Frontal cortex (tissue), 4 donors: ENCODE data around the gene ZNF438. TPM values are rescaled to one million over a fixed set of nuclear protein-coding genes. Genes with fewer than 3 reads are reported as not detected.
A peak's percentile ranks its signal among the peaks of the same experiment; 100 is the strongest.

ENCODE experiments used
- DNase-seq, 2 donors: peaks; one replicate each; pipeline ENCODE4 v3.0.0; 2012; ENCODE audit warnings: low spot score in 2 of 2
- FAIRE-seq: peaks from 2 replicates; lab custom pipeline; 2012; peaks lifted over from hg19 to GRCh38; lab: Jason Lieb, UNC
- total RNA-seq: library from RNA; depleted of rRNA; stranded (reverse); fragments of >200 nt; gene quantifications from one replicate; pipeline ENCODE4 v1.2.3, GENCODE V29; 2014
- donor health status: control.
- donor health status: control.
- donor health status: control.

Gene ZNF438
- total RNA-seq, 1 donor from 2014 or later: 2.9 TPM

DNA sequence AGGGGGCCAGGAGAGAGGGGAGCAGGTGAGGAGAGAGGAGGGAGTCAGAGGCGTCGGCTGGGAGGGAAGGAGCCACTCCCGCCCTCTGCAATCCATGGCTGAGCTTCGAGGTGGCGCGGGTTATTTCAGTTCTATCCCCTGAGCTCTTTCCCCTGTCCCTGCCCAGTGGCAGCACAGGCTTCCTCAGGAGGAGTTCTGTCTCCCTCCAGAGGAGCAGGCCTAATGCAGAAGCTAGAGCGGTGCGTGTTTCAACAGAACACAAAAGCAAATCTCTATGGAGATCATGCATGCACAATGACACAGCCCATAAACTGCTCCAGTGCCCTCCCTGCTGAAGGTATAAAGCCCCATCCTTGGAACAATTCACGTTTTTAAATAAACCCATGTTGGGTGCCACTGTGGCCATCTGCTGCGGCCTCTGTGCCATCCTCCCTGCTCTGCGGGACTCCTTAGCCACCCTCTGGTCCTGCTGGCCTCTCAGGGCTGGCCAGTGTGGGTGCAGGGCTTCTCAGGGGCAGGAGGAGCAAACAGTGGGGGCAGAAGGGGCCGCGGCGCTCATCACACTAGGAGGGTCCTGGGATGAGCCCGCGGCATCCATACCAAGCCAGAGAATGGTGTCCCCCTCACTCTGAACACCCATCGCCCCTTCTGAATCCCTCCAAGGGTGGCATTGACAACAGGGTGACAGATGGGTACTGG, 209.5 kb downstream of the ZNF438 start:
- FAIRE-seq (no peak), DNase-seq (no peak)

DNA sequence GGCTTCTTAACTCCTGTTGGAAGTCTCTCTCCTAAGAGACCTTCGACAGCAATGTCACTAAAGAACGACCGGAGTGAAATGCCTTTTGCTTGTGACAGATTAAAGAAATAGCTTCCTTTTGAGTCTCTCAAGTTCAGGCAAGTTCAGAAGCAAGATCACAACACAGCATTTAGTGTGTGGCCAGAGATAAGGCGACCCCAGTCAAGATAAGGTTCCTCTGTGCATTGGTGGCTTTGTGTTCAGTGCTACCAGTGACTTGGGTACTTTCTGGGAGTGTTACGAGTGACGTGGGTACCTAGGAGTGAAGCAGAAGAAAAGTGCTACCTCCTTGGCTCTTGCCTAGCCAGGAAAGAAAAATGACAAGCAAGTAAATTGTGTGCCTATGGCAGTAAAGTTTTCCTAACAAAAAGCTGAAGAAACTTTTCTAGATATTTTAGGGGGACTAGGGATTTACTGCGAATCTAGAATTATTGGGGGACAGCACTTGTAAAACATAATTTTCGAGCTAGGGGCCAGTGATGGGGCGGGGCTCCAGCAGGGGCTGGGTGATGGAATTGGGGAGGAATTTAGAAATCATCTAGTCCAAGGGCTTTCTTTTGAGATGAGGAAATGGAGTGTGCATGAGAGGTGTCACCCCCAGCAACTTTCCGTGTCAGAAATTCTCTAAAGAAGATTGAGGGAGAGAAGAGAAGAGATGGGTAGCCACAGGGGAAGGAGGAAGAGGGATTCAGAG, 210.2 kb downstream of the ZNF438 start:
- DNase-seq (no peak), FAIRE-seq (no peak)

DNA sequence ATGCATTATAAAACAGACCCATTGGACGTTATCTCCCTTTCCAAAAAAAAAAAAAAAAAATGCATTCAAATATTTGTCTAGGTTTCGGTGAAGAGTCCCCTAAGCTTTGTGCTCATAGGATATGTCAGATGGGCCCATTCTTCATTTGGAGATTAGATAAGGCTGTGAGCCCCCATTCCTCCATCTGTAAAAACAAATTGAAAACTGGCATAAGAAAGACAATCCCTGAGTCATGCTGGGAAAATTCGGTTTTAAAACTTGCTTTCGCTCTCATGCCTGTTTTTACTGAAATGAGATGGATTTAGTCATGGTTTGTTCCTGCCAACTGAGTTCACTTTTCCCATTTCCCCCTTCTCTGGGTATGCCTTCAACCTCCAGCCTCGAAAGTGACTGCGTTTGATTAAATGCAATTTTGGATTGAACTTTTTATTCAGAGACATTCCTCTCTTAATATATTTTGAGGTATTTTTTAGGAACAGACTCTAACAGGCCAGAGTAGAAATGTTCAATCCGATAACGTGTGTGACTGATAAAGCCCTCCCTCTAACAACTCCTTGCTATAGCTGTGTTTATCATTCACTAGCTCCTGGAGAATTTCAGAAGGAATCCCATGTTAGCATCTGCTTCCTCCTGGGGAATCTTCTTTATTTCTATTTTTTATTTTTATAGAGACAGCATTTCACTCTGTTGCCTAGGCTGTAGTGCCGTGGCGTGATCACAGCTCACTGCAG, 211.2 kb downstream of the ZNF438 start:
- no peak for DNase-seq
- FAIRE-seq: no peak

DNA sequence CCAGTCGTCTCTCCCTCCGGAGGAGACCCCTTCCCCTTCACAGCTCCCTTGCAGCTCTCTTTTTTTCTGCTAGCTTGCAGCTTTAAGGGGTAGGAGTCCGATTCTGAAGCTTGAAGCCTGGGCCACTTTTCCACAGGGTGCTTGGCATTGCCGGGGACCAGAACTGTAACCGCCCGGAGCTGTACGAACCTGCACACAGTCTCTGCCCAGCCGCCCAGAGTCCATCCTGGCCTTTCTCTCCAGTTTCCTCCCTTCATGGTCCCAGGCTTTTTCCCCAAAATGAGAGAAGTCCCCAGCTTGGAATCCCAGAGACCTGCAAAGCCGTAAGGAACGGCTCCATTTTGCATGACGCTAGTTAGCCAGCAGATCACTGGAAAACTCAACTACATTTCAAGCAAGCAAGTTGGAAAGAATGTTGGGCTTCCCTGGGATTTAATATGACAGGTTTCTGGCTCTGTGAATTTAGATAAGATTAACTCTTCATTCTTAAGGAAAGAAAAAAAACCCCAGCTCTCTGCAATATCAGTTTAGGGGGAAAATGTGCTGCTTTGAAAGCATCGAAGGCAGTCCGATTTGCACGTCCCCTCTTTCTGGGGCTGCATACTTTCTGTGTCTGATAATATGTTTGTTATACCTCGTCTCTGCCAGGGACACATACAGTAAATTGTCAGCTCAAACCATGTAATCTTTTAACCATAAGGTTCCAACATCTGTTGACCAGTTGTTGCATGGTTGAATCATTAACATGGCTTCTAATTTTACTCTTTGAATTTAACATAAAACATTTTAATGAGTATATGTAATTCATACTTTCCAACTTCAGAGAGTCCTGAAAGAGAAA, 212.1 kb downstream of the ZNF438 start:
- DNase-seq: no peak

DNA sequence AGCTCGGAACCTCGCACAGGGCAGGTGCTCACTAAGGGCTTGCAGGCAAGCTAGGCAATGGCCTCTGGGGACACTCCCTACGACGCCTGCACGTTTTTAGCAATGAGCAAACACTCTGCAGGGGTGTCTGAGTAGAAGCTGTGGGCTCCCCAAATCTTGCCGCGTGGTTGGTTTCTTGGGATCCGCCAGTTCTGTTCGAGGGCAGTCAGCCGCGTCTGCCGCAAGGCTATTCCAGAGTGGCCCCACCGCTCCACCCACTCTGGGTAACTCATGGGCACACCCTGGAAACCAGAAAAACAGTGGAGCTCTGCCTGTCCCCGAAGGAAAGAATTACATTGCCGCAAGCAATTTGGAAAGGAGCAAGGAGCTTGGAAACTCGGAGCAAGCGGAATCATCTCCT, 212.8 kb downstream of the ZNF438 start:
- FAIRE-seq (no peak), DNase-seq (no peak)

More for the DNA sequence above, 212.1 kb downstream of the ZNF438 start:
- no peak for FAIRE-seq

DNA sequence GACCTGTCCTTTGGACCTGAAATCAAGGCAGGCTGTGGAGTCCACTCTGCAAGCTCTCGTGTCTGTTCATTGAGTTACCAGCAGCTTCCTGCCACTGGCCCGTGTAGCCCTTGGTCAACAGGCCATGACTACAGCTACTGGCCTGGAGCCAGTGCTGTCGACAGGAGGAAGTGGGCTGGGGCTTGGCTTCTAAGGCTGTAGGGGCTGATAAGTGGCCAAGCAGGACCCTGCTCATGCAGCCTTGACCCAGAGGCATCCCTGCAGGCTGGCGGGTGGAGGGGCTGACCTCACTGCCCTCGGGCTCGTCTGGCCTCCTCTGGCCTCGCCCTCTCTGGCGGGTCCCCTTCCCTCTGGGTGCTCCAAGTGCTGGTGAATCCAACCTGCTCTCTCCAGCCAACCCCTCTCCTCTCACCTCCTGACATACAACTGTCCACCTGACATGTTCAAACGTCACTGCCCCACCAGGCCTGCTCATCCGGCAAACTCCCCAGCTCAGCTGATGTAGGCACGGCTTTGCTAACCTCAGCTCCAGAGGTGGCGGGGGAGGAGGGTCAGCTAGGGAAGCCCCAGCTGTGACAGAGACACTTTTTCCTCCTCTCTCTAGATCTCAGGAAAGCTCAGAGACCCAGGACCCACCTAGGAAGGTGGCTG, 213.5 kb downstream of the ZNF438 start:
- no peak for FAIRE-seq
- no peak for DNase-seq

DNA sequence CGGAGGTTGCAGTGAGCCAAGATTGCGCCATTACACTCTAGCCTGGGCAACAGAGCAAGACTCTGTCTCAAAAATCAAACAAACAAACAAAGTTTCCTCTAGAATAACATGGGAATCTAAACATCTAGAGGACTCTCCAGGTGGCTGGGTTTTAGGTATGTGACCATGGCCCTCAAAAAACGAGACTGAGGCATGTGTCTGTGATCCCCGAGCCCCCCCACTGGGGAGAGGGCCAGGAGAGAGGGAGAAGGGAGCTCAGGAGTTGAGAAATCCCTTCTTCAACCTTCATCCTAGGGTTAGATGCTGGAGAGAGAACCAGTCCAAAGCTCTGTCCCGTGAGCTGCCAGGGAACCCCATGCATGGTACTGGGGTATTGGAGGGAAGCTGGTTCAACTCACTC, 214.1 kb downstream of the ZNF438 start:
- FAIRE-seq (no peak), DNase-seq (no peak)

DNA sequence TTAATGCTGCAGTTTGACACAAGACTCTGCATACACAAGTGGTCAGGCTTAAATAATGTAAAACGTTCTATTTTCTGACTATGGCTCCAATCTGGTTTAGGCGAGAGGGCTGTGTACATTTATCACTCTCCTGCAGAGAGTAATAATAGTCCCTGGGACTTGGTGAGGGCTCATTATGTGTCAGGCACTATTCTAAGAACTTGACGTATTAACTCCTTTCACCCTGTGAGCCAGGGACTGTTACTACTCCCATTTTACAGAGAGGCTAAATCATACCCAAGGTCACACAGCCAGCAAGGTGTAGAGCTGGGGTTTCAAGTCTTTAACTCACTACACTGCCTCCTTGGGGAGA, 214.9 kb downstream of the ZNF438 start:
- DNase-seq (no peak), FAIRE-seq (no peak)

DNA sequence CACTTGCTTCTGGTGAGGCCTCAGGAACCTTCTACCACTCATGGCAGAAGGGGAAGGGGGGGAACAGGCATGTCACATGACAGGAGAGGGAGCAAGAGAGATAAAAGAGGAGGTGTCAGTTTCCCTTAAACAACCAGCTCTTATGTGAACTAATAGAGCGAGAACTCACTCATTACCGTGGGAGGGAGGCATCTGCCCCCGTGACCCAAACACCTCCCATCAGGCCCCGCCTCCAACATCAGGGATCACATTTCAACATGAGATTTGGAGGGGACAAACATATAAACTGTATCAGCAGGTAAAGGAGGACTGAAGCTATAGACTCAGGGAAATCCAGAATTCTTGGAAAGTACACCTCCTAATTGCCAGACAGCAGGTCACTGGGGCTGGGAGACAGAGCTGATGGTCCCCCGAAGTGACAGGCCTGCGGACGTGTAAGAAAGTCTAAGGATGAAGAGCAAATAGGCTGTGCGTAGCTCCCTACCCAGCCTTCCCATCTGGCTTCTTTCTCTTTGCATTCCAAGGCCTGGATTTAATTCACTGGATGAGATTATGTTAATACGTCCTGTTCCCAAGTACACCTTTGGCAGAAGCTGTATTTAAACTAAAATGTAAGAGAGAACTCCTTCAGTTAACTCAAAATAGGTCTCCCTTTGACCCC, 215.4 kb downstream of the ZNF438 start:
- no peak for DNase-seq

DNA sequence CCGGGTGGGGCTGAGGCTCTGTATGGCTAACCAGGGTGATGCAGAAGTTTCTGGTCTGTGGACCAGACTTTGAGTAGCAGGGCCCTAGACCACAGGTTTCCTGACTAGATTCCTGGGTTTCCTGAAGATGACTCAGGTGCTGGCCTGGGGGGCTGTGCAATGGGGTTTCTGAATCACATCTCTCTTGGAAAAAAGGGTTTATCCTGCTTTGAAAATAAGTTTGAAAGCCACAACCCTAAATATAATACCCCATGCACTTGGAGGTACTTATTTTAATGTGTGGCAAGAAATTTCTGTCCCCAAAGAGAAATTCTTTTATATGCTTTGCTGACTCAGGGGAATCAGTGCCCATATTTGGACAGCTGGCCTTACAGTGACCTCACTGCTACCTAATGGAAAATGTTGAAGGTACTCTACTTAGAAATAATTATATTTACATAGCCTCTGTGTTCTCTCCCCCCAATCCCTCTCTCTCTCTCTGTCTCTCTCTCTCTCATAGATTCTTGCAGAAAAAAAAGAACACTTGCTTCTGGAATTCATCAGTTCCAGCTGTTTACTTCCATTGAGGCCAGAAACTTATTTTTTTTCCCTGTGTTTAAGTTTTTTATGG, 217.7 kb downstream of the ZNF438 start:
- no peak for FAIRE-seq
- no peak for DNase-seq

More for the DNA sequence above, 215.4 kb downstream of the ZNF438 start:
- no peak for FAIRE-seq

DNA sequence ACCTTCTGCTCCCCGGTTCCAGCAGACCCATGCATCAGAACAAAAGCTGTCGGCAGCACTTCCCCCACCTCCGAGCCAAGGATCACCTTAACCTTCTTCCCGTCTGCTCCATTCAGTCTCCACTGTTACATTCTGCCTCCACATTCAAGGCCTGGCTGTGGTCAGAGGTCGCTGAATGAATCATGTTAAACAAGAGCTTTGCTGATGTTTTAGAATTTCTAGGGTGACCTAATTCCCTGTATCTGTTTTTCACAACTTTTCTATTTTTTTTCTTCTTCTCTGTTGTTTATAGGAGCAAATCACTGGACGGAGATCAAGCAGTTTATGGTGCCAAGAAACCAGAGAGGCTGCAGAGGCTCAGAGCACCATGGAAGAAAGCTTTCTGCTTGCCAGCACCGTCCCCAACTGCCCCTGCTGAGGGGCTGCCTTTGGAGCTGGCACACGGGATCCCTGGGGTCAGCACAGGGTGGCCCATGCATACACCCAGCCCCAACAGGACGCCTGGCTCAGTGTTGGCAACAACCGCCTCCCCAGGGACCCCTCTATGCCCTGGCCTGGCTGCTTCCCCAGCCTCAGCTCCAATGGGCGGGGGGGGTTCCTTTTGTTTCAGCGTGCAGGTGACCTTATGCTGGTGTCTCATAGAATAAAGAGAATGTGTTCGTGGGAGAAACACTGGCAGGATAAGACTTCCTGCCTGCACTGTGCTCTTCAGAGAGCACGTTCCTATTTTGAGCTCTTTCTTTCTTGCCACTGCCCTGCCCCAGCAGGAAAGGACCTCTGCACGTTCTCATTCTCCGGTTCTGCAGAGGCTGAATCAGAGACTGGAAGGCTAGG, 219.4 kb downstream of the ZNF438 start:
- DNase-seq (peak in 1 of 2 donors; percentile 47), FAIRE-seq (no peak)

DNA sequence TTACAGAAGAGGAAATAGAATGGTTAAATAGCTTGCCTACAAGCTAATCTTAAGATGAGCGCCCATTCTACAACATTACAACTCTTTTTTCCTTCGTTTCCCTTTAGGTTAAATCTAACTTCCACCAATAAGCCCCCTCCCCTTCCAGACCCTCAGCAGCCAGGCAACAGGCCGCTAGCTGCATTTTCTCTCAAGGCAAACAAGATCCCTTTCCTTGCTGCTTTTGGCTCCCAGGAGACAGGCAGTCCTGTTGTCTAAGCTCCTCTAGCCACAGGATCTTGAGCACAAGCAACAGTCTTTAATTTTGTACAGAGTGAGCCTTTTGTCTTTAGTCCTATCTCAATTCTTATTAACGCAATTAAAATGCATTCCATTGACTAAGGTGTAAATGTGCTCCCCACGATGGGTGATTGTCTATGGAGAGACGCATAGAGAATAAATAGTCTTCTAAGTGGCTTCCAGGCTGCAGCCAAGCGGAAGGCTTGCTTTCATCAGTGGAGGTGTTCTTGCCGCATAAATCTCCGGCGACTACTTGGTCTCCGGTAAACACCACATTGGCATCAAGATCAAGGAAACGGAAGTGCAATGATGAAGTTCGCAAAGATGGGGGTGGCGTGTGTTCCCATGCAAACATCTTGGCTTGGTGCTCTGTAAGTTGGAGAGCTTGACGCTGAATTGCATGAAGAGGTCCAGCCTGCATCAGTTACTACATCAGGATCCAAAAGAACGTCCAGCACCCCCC, 220.2 kb downstream of the ZNF438 start:
- FAIRE-seq (no peak), DNase-seq (no peak)

DNA sequence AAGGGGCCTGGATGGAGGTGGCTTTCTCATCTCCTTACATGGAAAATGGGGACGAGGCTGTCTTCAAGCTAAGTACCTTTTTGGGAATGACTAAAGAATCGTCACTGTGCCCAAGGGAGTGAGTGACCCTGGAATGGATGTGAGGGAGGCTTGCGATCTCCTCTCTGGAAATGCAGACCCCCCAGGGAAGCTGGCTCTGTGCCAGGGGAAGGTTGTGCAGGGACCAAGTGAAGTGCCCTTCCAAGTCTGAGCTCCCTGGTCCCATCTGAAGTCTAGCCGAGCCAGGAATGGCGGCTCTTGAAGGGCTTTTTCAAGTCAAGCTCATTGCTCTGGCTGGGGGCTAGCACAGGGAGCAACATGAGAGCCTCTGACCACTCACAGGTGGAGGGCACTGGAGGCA, 221.2 kb downstream of the ZNF438 start:
- FAIRE-seq (no peak), DNase-seq (no peak)

DNA sequence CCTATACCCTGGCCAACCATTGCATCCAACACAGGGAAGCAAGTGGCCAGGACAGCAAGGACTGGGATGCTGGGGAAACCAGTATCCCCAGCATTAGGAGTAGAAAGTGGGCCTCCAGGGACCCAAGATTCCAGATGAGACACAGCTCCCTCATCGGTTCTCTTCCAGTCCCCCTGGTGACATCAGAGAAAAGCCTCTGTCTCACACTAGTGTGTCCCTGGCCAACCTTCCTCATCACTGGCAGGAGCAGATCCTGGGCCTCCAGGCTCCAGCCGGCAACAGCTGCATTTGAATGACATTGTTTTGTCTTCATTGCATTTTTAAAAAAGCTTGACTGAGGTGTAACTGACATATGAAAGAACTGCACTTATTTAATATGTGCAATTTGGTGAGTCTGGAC, 224.8 kb downstream of the ZNF438 start:
- no peak for DNase-seq
- FAIRE-seq: no peak

DNA sequence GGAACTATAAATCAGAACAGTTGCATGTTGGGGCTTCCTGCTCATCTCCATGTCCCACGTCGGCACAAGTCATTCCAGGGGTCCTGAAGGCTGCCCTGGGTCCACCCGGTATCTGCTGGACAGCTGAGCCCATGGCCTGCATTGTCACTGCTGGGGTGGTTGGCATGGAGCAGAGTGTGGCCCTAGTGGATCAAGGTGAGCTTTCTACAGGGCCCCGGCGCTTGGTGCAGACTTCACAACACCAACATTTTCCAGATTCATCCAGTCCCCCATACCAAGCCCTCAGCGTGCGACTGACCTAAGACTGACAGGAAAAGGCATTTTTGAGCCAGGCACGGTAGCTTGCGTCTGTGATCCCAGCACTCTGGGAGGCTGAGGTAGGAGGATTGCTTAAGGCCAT, 226.6 kb downstream of the ZNF438 start:
- no peak for FAIRE-seq
- no peak for DNase-seq

DNA sequence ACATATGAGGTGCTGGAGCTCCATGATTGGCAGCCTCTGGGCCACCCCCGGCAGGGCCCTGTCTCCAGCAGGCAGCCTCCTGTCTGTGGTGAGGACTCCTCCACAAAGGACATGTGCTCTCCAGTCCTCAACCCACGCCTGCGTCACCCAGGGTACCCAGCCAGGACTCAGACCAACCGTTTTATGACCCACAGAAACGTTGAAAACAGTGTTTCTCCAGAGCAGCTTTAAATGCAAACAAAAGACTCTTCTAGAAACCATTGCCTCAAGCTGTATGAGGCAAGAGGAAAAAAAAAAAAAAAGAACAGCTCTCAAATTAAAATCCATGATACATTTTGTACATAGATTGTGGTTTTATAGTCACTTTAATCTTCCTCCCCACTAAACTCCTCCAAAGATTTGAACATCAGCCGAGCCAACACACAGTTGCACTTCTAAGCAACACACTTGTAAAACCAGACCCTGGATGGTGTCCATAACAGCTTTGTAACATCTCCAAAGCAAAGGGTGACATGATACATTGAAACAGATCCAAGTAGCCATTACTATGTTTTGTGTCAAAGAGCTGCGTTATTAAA, 227.1 kb downstream of the ZNF438 start:
- DNase-seq (no peak), FAIRE-seq (no peak)

DNA sequence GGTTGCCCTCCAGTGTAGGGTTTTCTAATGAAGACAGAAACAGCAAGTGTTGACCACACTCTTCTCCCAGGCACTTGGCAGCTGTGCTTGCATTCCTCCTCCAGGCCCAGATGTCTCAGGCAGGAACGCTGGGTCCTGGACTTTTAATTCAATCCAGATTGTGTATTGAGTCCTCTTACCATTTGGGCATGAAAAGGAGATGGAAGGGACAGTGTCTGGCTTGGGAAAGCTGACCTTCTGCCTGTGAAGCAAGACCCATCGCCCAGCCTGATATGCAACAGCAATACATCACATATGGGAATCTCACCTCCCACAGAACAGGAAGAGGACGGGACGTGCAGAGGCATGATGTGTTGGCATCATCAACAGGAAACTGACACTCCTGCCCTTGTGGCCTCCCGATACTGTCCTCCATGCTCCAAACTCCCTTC, 227.8 kb downstream of the ZNF438 start:
- FAIRE-seq: no peak
- DNase-seq: no peak
